HEK293 (cell line): ENCODE results near the gene GPR4.

Experiments used
- CTCF ChIA-PET: fragments of 350-600 bp; formaldehyde crosslinking; extraction: SDS; loops from one replicate; lab custom pipeline; 2021; ENCODE audit warnings: antibody characterized with exemption; lab: Yijun Ruan, JAX
- POLR2A ChIA-PET: fragments of 300-600 bp; formaldehyde crosslinking; extraction: SDS; loops from one replicate; lab custom pipeline; 2020; ENCODE audit warnings: antibody characterized with exemption, inconsistent platforms; lab: Yijun Ruan, JAX
- H3K27ac ChIP-seq: fragments of 200-500 bp; sonication (Bioruptor generic); 2 replicates; pipeline ENCODE4 v1.5.1; 2014; ENCODE audit warnings: low read depth, low read length, control low read depth, inconsistent platforms; ENCODE audit errors: extremely low read depth
- H3K36me3 ChIP-seq, 2 experiments: fragments of 200-500 bp in 1 of 2; sonication (Bioruptor generic) in 1 of 2; 1 replicate in 1 of 2; 2 replicates in 1 of 2; pipeline ENCODE4 v1.5.1; 2014 to 2017; ENCODE audit warnings: inconsistent platforms in 2 of 2, low read length in 2 of 2; ENCODE audit not compliant: control insufficient read depth in 2 of 2, insufficient read depth in 1 of 2
- H3K4me1 ChIP-seq: fragments of 200-500 bp; sonication (Bioruptor generic); 2 replicates; pipeline ENCODE4 v1.5.1; 2014; ENCODE audit warnings: mild to moderate bottlenecking, low read length, inconsistent platforms; ENCODE audit not compliant: control insufficient read depth, insufficient read depth
- H3K4me3 ChIP-seq: 2 replicates; pipeline ENCODE4 v1.5.1; 2011; ENCODE audit warnings: low read depth, mild to moderate bottlenecking, control low read depth, low read length, moderate library complexity
- H3K9me3 ChIP-seq: fragments of 200-500 bp; sonication (Bioruptor generic); 2 replicates; pipeline ENCODE4 v1.5.1; 2014; ENCODE audit warnings: low read depth, low read length, inconsistent platforms; ENCODE audit not compliant: control insufficient read depth, insufficient read depth
- GLIS1 ChIP-seq: fragments of 450-650 bp; formaldehyde crosslinking; IDR thresholded peaks from 2 replicates; pipeline ENCODE4 v1.5.1; 2016; ENCODE audit warnings: missing biosample characterization, missing genetic modification characterization
- MZF1 ChIP-seq: fragments of 450-650 bp; formaldehyde crosslinking; IDR thresholded peaks from 2 replicates; pipeline ENCODE4 v1.5.1; 2017; ENCODE audit warnings: missing biosample characterization, missing genetic modification characterization, borderline replicate concordance
- TRIM28 ChIP-seq: IDR thresholded peaks from 2 replicates; pipeline ENCODE4 v1.6.1; 2011; ENCODE audit warnings: low read length, control low read depth, borderline replicate concordance
- ZBTB7A ChIP-seq: fragments of 450-650 bp; formaldehyde crosslinking; IDR thresholded peaks from 2 replicates; pipeline ENCODE4 v1.5.1; 2016; ENCODE audit warnings: low read depth, missing biosample characterization, missing genetic modification characterization
- ZIC2 ChIP-seq: fragments of 450-650 bp; formaldehyde crosslinking; IDR thresholded peaks from 2 replicates; pipeline ENCODE4 v1.5.1; 2016; ENCODE audit warnings: missing biosample characterization, missing genetic modification characterization
- ZNF132 ChIP-seq: fragments of 450-650 bp; formaldehyde crosslinking; IDR thresholded peaks from 2 replicates; pipeline ENCODE4 v1.5.1; 2017; ENCODE audit warnings: missing biosample characterization, missing genetic modification characterization, borderline replicate concordance
- ZNF169 ChIP-seq: fragments of 450-650 bp; formaldehyde crosslinking; IDR thresholded peaks from 2 replicates; pipeline ENCODE4 v1.5.1; 2016; ENCODE audit warnings: missing biosample characterization, missing genetic modification characterization
- ZNF223 ChIP-seq: fragments of 450-650 bp; formaldehyde crosslinking; IDR thresholded peaks from 2 replicates; pipeline ENCODE4 v1.5.1; 2016; ENCODE audit warnings: missing biosample characterization, missing genetic modification characterization
- ZNF280C ChIP-seq: fragments of 450-650 bp; formaldehyde crosslinking; IDR thresholded peaks from 2 replicates; pipeline ENCODE4 v1.5.1; 2016; ENCODE audit warnings: missing biosample characterization, missing genetic modification characterization
- ZNF354C ChIP-seq: fragments of 450-650 bp; formaldehyde crosslinking; IDR thresholded peaks from 2 replicates; pipeline ENCODE4 v1.5.1; 2016; ENCODE audit warnings: missing biosample characterization, missing genetic modification characterization, low read depth, borderline replicate concordance
- ZNF501 ChIP-seq: fragments of 450-650 bp; formaldehyde crosslinking; IDR thresholded peaks from 2 replicates; pipeline ENCODE4 v1.5.1; 2016; ENCODE audit warnings: missing biosample characterization, missing genetic modification characterization
- ZNF510 ChIP-seq: fragments of 450-650 bp; formaldehyde crosslinking; IDR thresholded peaks from 2 replicates; pipeline ENCODE4 v1.5.1; 2018; ENCODE audit warnings: mild to moderate bottlenecking, missing genetic modification characterization, missing biosample characterization; ENCODE audit not compliant: insufficient replicate concordance
- ZNF521 ChIP-seq: fragments of 450-650 bp; formaldehyde crosslinking; IDR thresholded peaks from 2 replicates; pipeline ENCODE4 v1.5.1; 2017; ENCODE audit warnings: missing biosample characterization, mild to moderate bottlenecking, missing genetic modification characterization
- ZNF600 ChIP-seq: fragments of 450-650 bp; formaldehyde crosslinking; IDR thresholded peaks from 2 replicates; pipeline ENCODE4 v1.5.1; 2016; ENCODE audit warnings: missing biosample characterization, missing genetic modification characterization
- ZNF624 ChIP-seq: fragments of 450-650 bp; formaldehyde crosslinking; IDR thresholded peaks from 2 replicates; pipeline ENCODE4 v1.5.1; 2017; ENCODE audit warnings: missing biosample characterization, missing genetic modification characterization
- ZNF629 ChIP-seq: fragments of 450-650 bp; formaldehyde crosslinking; IDR thresholded peaks from 2 replicates; pipeline ENCODE4 v1.5.1; 2017; ENCODE audit warnings: missing biosample characterization, missing genetic modification characterization
- ZNF791 ChIP-seq: fragments of 450-650 bp; formaldehyde crosslinking; IDR thresholded peaks from 2 replicates; pipeline ENCODE4 v1.5.1; 2016; ENCODE audit warnings: missing biosample characterization, missing genetic modification characterization
- ZNF837 ChIP-seq: fragments of 450-650 bp; formaldehyde crosslinking; IDR thresholded peaks from 2 replicates; pipeline ENCODE4 v1.5.1; 2016; ENCODE audit warnings: missing biosample characterization, missing genetic modification characterization
- TF ChIP-seq, protein P1 (sequence below): fragments of 450-650 bp; IDR thresholded peaks from 2 replicates; pipeline ENCODE4 v1.5.1; 2018; ENCODE audit warnings: missing biosample characterization, missing genetic modification characterization
- TF ChIP-seq, protein P2 (sequence below): fragments of 450-650 bp; formaldehyde crosslinking; IDR thresholded peaks from 2 replicates; pipeline ENCODE4 v1.5.1; 2016; ENCODE audit warnings: missing biosample characterization, missing genetic modification characterization
- TF ChIP-seq, protein P3 (sequence below): fragments of 450-650 bp; formaldehyde crosslinking; IDR thresholded peaks from 2 replicates; pipeline ENCODE4 v1.5.1; 2016; ENCODE audit warnings: missing biosample characterization, missing genetic modification characterization

The GPR4 gene

DNA sequence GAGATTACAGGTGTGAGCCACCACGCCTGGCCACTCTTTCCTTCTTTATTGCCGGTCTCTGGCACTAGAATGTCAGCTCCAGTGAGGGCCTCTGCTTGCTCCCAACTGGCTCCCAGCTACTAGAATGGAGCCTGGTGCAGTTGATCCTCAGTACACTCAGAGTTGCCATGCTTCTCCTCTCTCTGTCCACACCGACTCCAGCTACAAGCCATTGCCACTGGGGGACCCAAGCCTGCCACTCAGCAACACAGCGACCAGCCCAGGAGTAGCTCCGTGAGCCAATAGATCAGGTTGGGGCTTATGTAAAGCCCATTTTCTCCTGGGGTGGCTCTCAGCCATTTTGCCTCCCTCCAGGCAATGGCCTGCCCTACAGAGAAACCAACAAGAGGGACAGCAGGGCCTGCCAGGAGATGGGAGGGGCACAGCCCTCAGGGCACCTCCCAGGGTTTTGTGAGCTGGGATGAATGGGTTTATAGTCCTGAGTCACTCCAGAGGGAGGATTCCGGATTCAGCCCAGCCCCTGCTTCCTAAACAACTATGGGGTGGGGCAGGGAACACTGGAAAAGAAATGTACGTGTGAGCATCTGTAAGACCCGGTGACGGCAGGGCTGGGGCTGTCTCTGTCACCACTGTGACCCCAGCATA, 53.9 kb downstream of the GPR4 start (continued):
- TF ChIP-seq, protein P1, sequence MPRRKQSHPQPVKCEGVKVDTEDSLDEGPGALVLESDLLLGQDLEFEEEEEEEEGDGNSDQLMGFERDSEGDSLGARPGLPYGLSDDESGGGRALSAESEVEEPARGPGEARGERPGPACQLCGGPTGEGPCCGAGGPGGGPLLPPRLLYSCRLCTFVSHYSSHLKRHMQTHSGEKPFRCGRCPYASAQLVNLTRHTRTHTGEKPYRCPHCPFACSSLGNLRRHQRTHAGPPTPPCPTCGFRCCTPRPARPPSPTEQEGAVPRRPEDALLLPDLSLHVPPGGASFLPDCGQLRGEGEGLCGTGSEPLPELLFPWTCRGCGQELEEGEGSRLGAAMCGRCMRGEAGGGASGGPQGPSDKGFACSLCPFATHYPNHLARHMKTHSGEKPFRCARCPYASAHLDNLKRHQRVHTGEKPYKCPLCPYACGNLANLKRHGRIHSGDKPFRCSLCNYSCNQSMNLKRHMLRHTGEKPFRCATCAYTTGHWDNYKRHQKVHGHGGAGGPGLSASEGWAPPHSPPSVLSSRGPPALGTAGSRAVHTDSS (tag by site-specific recombination) = no peak
- TF ChIP-seq ZNF837 (tag by site-specific recombination) (no peak), ZNF521 (tag by site-specific recombination) (no peak), ZIC2 (tag by site-specific recombination) (peak; percentile 75), MZF1 (no peak), ZNF354C (tag by site-specific recombination) (no peak), ZNF501 (no peak), ZBTB7A (tag by site-specific recombination) (no peak), ZNF280C (tag by site-specific recombination) (no peak), ZNF510 (tag by site-specific recombination) (no peak), ZNF169 (tag by site-specific recombination) (no peak), TRIM28 (peak; percentile 44; the same call in 1 of the 2 replicates), GLIS1 (tag by site-specific recombination) (peak; percentile 78), ZNF132 (no peak), ZNF791 (tag by site-specific recombination) (no peak), ZNF629 (tag by site-specific recombination) (no peak), ZNF624 (no peak)
- TF ChIP-seq, protein P2, sequence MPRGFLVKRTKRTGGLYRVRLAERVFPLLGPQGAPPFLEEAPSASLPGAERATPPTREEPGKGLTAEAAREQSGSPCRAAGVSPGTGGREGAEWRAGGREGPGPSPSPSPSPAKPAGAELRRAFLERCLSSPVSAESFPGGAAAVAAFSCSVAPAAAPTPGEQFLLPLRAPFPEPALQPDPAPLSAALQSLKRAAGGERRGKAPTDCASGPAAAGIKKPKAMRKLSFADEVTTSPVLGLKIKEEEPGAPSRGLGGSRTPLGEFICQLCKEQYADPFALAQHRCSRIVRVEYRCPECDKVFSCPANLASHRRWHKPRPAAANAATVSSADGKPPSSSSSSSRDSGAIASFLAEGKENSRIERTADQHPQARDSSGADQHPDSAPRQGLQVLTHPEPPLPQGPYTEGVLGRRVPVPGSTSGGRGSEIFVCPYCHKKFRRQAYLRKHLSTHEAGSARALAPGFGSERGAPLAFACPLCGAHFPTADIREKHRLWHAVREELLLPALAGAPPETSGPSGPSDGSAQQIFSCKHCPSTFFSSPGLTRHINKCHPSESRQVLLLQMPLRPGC (tag by site-specific recombination) = no peak
- TF ChIP-seq, protein P3, sequence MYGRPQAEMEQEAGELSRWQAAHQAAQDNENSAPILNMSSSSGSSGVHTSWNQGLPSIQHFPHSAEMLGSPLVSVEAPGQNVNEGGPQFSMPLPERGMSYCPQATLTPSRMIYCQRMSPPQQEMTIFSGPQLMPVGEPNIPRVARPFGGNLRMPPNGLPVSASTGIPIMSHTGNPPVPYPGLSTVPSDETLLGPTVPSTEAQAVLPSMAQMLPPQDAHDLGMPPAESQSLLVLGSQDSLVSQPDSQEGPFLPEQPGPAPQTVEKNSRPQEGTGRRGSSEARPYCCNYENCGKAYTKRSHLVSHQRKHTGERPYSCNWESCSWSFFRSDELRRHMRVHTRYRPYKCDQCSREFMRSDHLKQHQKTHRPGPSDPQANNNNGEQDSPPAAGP (tag by site-specific recombination) = peak; percentile 81; the same call in 1 of the 2 replicates

- TF ChIP-seq ZNF600 (0 out of 2 replicates have a peak, but pooled peaks have one; percentile 19), ZNF223 (no peak)
- TF ChIP-seq, all 188 proteins: peak for 1
- Histone ChIP-seq H3K4me1 (0 out of 2 replicates have a peak, but pooled peaks cover under 1% of the 10 kb centered on the region), H3K4me3 (no peak overlapping the region), H3K9me3 (no peaks in the 10 kb centered on the region), H3K36me3 (no peaks in the 10 kb centered on the region), H3K27ac (no peak overlapping the region)
- POLR2A ChIA-PET = no interaction called here
- CTCF ChIA-PET = interaction anchor here (0.5 to 8.8 kb wide), 5 partner anchors 11 to 350 kb away, joined by 3 to 60 read pairs (median 3); no protein-coding TSS in a partner anchor
Observed at GRCh38 chr19:45547211-45547770, 54.7 kb downstream of the GPR4 start.
